KMS-11 (cell line): ENCODE measurements around the gene AXIN1.
"Not testable (repeated sequence)": the region's sequence is repeated elsewhere in the genome, so short reads cannot be mapped to it uniquely, and the experiment has no call there.

Source experiments
- H2AFZ ChIP-seq: fragments of 200-600 bp; sonication (generic); 2 replicates; pipeline ENCODE4 v1.6.1; 2016; ENCODE audit warnings: antibody characterized with exemption, mixed run types, low read depth
- H3K27ac ChIP-seq: fragments of 200-600 bp; sonication (generic); 2 replicates; pipeline ENCODE4 v1.6.1; 2016; ENCODE audit warnings: mild to moderate bottlenecking, mixed run types
- H3K27me3 ChIP-seq: fragments of 200-600 bp; sonication (generic); 2 replicates; pipeline ENCODE4 v1.6.1; 2017; ENCODE audit warnings: mild to moderate bottlenecking, low read depth, mixed run types, moderate library complexity; ENCODE audit not compliant: insufficient read depth
- H3K36me3 ChIP-seq: fragments of 200-600 bp; sonication (generic); 2 replicates; pipeline ENCODE4 v1.6.1; 2017; ENCODE audit warnings: mild to moderate bottlenecking, mixed run types; ENCODE audit not compliant: insufficient read depth
- H3K4me1 ChIP-seq: fragments of 200-600 bp; sonication (generic); 2 replicates; pipeline ENCODE4 v1.6.1; 2016; ENCODE audit warnings: mild to moderate bottlenecking, low read depth, mixed run types; ENCODE audit not compliant: poor library complexity, severe bottlenecking
- H3K4me2 ChIP-seq: fragments of 200-600 bp; sonication (generic); 2 replicates; pipeline ENCODE4 v1.7.0; 2016; ENCODE audit warnings: mild to moderate bottlenecking, mixed run types
- H3K4me3 ChIP-seq: fragments of 200-600 bp; sonication (generic); IDR thresholded peaks from 2 replicates; pipeline ENCODE4 v1.6.1; 2017; ENCODE audit warnings: low read depth, low read length, mixed read lengths; ENCODE audit not compliant: insufficient read depth
- H3K79me2 ChIP-seq: fragments of 200-600 bp; sonication (generic); 2 replicates; pipeline ENCODE4 v1.6.1; 2016; ENCODE audit warnings: low read depth, mixed run types; ENCODE audit not compliant: insufficient read depth
- H3K9ac ChIP-seq: fragments of 200-600 bp; sonication (generic); 2 replicates; pipeline ENCODE4 v1.6.1; 2016; ENCODE audit warnings: mild to moderate bottlenecking, mixed run types
- H4K20me1 ChIP-seq: fragments of 200-600 bp; sonication (generic); 2 replicates; pipeline ENCODE4 v1.6.1; 2016; ENCODE audit warnings: mild to moderate bottlenecking, mixed run types; ENCODE audit not compliant: insufficient read depth
- TF ChIP-seq, protein P1 (sequence below): fragments of 200-600 bp; sonication (generic); conservative IDR thresholded peaks from 2 replicates; pipeline ENCODE4 v1.6.1; 2017; ENCODE audit warnings: low read depth, mild to moderate bottlenecking, antibody characterized with exemption, low read length, moderate library complexity, mixed read lengths

The AXIN1 gene

DNA sequence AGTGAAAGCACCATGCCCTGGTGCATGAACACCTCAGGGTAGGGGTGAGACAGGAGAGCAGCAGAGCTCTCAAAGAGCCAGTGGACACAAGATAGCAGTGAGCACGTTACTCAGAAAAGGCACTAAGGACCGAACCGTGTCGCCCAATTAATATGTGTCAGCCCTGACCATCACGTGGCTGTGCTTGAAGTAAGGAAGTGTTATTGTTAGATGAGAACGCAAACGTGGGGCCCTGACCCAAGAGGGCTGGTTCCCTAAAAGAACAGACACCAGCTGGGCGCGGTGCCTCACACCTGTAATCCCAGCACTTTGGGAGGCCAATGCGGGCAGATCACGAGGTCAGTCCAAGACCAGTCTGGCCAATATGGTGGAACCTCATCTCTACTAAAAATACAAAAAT is 16.3 kb downstream of the AXIN1 start:
- Histone ChIP-seq H3K79me2 (peaks cover 84% of the 10 kb centered on the region; the same call in 1 of the 2 replicates), H3K4me3 (no peak overlapping the region), H3K4me2 (no peak overlapping the region), H2AFZ (no peak overlapping the region), H3K27ac (no peak overlapping the region), H3K9ac (no peak overlapping the region), H4K20me1 (no peaks in the 10 kb centered on the region), H3K4me1 (no peaks in the 10 kb centered on the region), H3K36me3 (no peaks in the 10 kb centered on the region), H3K27me3 (no peaks in the 10 kb centered on the region)
- TF ChIP-seq, protein P1, sequence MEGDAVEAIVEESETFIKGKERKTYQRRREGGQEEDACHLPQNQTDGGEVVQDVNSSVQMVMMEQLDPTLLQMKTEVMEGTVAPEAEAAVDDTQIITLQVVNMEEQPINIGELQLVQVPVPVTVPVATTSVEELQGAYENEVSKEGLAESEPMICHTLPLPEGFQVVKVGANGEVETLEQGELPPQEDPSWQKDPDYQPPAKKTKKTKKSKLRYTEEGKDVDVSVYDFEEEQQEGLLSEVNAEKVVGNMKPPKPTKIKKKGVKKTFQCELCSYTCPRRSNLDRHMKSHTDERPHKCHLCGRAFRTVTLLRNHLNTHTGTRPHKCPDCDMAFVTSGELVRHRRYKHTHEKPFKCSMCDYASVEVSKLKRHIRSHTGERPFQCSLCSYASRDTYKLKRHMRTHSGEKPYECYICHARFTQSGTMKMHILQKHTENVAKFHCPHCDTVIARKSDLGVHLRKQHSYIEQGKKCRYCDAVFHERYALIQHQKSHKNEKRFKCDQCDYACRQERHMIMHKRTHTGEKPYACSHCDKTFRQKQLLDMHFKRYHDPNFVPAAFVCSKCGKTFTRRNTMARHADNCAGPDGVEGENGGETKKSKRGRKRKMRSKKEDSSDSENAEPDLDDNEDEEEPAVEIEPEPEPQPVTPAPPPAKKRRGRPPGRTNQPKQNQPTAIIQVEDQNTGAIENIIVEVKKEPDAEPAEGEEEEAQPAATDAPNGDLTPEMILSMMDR, result no peak

DNA sequence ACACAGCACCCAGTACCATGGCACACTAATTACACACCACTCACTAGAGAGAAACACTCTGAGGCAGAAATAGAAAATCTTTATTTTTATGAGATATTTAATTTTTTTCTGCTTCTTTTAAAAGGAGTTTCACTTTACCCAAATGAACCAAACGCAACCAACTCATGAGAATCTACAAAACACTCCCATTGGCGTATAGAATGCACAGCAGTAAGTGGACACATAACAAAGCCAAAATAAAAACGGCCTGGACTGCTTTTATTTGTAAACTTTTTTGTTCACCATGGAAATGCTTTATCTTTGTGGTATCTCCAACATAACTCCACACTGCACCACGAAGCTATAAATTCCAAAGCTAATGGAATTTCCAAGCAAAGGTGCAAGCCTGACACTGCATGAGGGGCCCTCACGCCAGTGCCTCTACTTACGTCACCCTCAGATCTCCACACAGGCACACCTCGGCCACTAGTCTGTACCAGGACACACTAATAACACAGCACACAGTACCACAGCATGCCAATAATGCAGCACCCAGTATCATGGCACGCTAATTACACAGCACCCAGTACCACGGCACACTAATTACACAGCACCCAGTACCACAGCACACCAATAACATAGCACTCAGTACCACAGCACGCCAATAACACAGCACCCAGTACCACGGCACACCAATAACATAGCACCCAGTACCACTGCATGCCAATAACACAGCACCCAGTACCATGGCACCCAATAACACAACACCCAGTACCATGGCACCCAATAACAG is 17.5 kb downstream of the AXIN1 start:
- H3K9ac ChIP-seq, H3K27me3 ChIP-seq, H2AFZ ChIP-seq, H3K4me2 ChIP-seq, H3K36me3 ChIP-seq, H4K20me1 ChIP-seq, H3K4me1 ChIP-seq, H3K4me3 ChIP-seq, H3K27ac ChIP-seq: not testable (repeated sequence)
- H3K79me2 ChIP-seq, result peaks cover 72% of the 10 kb centered on the region; the same call in 1 of the 2 replicates

DNA sequence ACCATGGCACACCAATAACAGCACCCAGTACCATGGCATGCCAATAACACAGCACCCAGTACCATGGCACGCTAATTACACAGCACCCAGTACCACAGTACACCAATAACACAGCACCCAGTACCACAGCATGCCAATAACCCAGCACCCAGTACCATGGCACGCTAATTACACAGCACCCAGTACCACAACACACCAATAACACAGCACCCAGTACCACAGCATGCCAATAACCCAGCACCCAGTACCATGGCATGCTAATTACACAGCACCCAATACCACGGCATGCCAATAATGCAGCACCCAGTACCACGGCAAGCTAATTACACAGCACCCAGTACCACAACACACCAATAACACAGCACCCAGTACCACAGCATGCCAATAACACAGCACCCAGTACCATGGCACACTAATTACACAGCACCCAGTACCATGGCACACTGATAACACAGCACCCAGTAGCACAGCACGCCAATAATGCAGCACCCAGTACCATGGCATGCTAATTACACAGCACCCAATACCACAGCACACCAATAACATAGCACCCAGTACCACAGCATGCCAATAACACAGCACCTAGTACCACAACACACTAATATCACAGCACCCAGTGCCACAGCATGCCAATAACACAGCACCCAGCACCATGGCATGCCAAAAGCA is 18.2 kb downstream of the AXIN1 start:
- H2AFZ ChIP-seq, H3K9ac ChIP-seq, H4K20me1 ChIP-seq, H3K4me2 ChIP-seq, H3K4me1 ChIP-seq, H3K27me3 ChIP-seq, H3K27ac ChIP-seq, H3K4me3 ChIP-seq, H3K36me3 ChIP-seq: not testable (repeated sequence)
- peaks cover 65% of the 10 kb centered on the region; the same call in 1 of the 2 replicates for H3K79me2 ChIP-seq

DNA sequence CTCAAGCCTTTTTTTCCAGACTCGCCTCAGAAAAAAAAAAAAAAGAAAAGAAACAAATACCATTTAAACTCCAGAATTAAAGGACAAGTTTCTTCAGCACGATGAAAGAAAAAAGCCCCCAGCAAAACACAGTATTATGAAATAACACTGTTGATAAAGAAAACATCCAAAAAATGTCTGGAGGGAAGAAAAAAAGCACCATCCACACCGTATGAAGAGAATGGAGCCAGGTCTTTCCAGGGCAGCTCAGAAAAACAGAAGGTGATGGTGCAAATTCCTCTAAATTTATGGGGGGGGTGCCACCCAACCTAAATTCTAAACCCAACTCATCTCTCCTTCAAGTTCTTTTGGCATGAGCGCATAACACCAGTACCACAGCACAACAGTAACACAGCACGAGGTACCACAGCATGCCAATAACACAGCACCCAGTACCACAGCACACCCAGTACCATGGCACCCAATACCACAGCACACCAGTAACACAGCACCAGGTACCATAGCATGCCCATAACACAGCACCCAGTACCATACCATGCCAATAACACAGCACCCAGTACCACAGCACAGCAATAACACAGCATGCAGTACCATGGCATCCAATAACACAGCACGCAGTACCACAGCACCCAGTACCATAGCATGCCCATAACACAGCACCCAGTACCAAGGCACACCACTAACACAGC is 19.0 kb downstream of the AXIN1 start:
- Histone ChIP-seq H3K4me3 (no peak overlapping the region), H3K27me3 (no peaks in the 10 kb centered on the region), H4K20me1 (no peaks in the 10 kb centered on the region), H3K9ac (no peak overlapping the region), H3K4me2 (no peak overlapping the region), H3K36me3 (no peaks in the 10 kb centered on the region), H3K4me1 (no peaks in the 10 kb centered on the region), H3K27ac (no peak overlapping the region), H3K79me2 (peaks cover 66% of the 10 kb centered on the region; the same call in 1 of the 2 replicates), H2AFZ (no peak overlapping the region)
- TF ChIP-seq, protein P1, result no peak

DNA sequence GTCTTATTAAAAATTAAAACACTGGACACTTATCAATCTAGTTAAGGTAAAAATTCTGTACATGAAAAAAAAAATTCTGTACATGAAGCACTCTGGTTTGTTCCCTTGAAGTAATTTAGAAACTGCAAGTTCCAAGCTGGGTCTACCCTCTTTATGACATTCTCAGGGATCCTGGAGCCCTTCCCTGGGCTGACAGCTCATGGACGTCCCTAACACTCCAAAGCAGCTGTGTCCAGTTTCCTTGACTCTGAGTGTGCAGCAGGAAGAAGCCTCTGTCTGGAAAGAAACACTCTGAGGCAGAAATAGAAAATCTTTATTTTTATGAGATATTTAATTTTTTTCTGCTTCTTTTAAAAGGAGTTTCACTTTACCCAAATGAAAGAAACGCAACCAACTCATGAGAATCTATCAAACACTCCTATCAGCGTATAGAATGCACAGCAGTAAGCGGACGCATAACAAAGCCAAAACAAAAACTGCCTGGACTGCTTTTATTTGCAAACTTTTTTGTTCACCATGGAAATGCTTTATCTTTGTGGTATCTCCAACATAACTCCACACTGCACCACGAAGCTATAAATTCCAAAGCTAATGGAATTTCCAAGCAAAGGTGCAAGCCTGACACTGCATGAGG is 21.2 kb downstream of the AXIN1 start:
- H3K27me3 ChIP-seq, H2AFZ ChIP-seq, H3K4me2 ChIP-seq, H3K27ac ChIP-seq, H3K36me3 ChIP-seq, H3K9ac ChIP-seq, H3K4me1 ChIP-seq, H4K20me1 ChIP-seq, H3K4me3 ChIP-seq: not testable (repeated sequence)
- peaks cover 48% of the 10 kb centered on the region; the same call in 1 of the 2 replicates for H3K79me2 ChIP-seq
